Measurements from ENCODE around the gene STEAP2. TPM values are rescaled to one million over a fixed set of nuclear protein-coding genes. Genes with fewer than 3 reads are reported as not detected.
A peak's percentile ranks its signal among the peaks of the same experiment; 100 is the strongest.
"Not testable (repeated sequence)": the region's sequence is repeated elsewhere in the genome, so short reads cannot be mapped to it uniquely, and the experiment has no call there.

Gene STEAP2
- total RNA-seq, 1 donor from 2014 or later: 0.64 TPM

DNA sequence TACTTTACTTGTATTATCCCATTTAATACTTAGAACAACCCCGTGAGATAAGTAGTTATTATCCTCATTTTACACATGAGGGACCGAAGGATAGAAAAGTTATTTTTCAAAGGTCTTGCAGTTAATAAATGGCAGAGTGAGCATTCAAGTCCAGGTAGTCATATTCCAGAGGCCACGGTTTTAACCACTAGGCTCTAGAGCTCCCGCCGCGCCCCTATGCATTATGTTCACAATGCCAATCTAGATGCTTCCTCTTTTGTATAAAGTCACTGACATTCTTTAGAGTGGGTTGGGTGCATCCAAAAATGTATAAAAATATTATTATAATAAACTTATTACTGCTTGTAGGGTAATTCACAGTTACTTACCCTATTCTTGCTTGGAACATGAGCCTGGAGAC, 22.0 kb downstream of the STEAP2 start:
- no peak for DNase-seq (ENCODE audit: low read depth in 2 of 2)

DNA sequence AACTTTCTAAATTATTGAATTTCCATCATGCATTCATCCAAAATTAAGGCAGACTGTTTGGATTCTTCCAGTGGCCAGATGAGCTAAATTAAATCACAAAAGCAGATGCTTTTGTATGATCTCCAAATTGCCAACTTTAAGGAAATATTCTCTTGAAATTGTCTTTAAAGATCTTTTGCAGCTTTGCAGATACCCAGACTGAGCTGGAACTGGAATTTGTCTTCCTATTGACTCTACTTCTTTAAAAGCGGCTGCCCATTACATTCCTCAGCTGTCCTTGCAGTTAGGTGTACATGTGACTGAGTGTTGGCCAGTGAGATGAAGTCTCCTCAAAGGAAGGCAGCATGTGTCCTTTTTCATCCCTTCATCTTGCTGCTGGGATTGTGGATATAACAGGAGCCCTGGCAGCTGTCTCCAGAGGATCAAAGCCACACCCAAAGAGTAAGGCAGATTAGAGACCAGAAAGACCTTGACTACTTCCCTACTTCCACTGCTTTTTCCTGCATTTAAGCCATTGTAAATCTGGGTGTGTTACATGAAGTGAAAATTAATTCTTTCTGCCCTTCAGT, 25.3 kb downstream of the STEAP2 start:
- no peak for DNase-seq (ENCODE audit: low read depth in 2 of 2)

GRCh38 chr7:90238022-90238421, 26.5 kb downstream of the STEAP2 start:
- DNase-seq (ENCODE audit: low read depth in 2 of 2): no peak

DNA sequence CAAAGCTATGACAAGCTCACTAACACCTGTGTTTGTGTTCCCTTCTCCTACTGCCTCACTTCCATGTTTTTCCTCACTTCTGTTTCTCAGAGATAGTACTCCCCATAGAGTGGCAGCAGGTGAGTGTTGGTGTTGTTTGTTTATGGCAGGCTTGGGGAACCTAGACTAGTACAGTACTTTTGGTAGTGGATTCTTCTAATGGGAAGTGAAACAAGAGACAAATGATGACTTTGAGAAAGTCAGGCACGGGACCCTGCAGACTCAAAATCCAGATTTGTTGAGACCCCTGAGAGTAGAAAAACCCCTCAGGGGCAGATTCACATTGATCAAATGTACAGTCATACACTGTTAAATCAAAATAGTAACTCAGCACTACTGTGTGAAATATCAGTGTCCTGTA, 27.0 kb downstream of the STEAP2 start:
- no peak for DNase-seq (ENCODE audit: low read depth in 2 of 2)

DNA sequence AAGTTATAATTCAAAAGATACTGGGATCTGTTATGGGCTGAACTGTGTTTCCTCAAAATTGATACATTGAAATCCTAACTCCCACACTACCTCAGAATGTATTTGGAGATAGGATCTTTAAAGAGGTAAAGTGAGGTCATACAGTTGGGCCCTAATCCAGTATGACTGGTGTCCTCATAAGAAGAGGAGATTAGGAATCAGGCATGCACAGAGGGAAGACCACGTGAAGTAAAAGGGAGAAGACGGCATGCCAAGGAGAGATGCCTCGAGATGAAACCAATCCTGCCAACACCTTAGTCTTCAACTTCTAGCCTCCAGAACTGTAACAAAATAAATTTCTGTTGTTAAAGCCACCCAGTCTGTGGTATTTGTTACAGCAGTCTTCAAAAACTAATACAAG, 27.5 kb downstream of the STEAP2 start:
- DNase-seq (ENCODE audit: low read depth in 2 of 2): no peak

GRCh38 chr7:90239625-90240228, 28.2 kb downstream of the STEAP2 start:
- no peak for DNase-seq (ENCODE audit: low read depth in 2 of 2)

DNA sequence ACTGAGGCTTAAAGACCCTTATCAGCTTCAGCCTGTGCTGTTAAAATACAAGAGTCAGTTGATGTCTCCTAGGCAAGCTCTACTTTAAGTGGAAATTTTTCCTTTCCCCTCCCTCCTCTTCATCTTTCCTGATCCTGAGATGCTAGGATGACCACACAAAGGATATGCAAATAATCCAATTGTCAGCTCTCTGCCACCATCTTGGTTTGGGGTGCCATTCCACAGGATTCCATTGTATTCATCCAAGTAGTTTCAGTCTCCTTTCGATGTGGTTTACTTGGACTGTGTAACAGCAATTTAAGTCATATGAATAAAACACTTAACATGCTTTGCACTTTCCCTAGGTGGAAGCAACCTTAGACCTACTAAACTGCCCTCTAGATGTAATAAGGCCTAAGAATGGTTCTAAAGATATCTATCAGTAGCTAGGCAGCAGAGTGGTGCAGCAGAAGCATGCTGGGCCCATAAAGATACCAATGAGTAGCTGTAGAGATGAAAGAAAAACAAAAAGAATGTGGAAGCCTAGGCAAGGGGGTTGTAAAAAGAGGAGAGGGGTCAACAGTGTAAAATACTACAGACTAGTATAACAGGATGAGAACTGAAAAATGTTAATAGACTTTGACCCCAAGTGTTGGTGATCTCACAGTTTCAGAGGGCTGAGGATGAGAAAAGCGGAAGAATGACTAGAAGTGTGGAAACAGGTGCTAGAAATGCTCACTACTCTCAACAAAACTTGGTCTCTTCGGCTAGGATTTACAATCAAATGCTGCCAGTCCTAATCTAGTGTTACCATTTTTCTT, 31.0 kb downstream of the STEAP2 start:
- DNase-seq (ENCODE audit: low read depth in 2 of 2): no peak

GRCh38 chr7:90243556-90243955, 32.0 kb downstream of the STEAP2 start:
- DNase-seq (ENCODE audit: low read depth in 2 of 2): no peak

GRCh38 chr7:90244565-90244908, 33.0 kb downstream of the STEAP2 start:
- DNase-seq (ENCODE audit: low read depth in 2 of 2): no peak

- peak; percentile 75 to 86 for DNase-seq (ENCODE audit: low read depth in 2 of 2)
Observed at GRCh38 chr7:90244909-90245851, 33.6 kb downstream of the STEAP2 start, which contains the start of gene CFAP69. CFAP69 (plus strand) TSS chr7:90245174; CDS start chr7:90245425, 251 bp downstream.

- DNase-seq (ENCODE audit: low read depth in 2 of 2): no peak
Observed at GRCh38 chr7:90246171-90246570, 34.6 kb downstream of the STEAP2 start.

DNA sequence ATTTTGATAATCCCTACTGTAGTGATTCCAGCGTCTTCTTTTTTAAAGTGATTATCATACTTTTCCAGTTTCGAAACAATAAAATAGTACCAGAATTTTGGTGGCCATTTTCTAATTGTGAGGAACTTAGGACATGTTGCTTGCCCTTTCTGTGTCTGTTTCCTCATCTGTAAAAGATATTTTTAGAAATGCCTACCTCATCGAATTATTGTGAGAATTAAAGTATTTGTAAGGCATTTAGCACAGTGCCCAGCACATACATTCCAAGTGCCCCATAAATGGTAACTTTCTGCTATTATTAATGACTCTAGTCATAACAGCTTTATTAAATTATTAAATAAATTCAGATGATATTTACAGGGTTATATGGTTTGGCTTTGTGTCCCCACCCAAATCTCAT, 37.2 kb downstream of the STEAP2 start:
- no peak for DNase-seq (ENCODE audit: low read depth in 2 of 2)

- DNase-seq (ENCODE audit: low read depth in 2 of 2): peak in 1 of 2 donors; percentile 10
Observed at GRCh38 chr7:90250601-90251303, 39.2 kb downstream of the STEAP2 start.

- no peak for DNase-seq (ENCODE audit: low read depth in 2 of 2)
Observed at GRCh38 chr7:90251304-90251635, 39.7 kb downstream of the STEAP2 start.

- not testable (repeated sequence) for DNase-seq (ENCODE audit: low read depth in 2 of 2)
Observed at GRCh38 chr7:90256011-90256410, 44.5 kb downstream of the STEAP2 start.

DNA sequence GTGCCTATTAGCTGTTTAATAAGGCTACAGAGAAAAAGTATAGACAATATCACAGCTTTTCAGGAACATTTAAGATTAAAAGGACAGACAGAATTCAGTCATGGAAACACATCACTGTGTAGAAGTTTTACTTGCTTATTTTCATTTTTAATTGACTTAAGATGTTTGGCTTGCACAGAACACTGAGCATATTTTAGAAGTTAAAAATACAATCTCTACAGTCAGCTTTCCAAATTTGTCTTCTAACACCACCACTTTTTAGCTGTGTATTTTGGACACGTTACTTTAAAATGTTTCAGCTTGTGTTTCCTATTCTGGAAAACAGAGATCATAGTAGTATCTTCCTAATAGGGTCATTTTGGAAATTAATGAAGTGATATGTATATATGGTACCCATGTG, 45.2 kb downstream of the STEAP2 start:
- DNase-seq (ENCODE audit: low read depth in 2 of 2): no peak

DNA sequence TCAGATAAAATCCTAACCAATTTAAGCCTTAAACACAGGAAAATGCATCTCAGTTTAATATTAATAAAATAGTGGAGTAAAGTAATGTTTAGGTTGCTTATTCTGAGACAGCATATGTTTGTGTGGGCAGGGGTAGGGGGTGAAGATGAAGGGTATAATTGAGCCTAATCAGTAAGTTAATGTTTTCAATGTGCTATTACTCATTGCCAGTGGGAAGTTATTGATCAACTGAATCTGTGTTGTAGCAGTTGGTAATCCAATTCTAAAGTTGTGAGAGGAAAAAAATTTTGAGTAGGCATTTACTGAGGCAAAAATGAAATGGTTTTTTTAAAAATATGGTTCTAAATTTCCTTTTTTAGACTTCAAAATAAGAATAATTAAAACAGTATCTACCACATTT, 49.9 kb downstream of the STEAP2 start:
- no peak for DNase-seq (ENCODE audit: low read depth in 2 of 2)

GRCh38 chr7:90262438-90262837, 50.9 kb downstream of the STEAP2 start:
- peak; percentile 23 to 55 for DNase-seq (ENCODE audit: low read depth in 2 of 2)

DNA sequence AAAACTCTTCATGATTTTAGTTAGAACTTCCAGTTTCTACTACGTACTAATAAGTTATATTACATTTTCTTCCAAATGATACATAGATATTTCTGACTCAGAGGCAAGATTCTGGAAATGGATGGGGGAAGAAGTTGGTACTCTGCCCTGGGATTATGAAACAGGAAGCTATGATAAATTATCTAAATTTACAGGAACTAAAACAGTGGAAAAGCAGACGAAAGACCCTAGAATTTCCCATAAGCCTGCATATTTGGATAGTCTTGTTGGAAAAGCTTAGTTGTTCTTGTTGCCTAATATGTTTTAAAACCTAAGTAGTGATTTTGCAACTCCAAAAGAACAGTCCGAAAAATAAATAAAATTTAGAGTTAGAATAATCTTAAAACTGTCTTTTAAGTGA, 55.3 kb downstream of the STEAP2 start:
- peak in 1 of 2 donors; percentile 16 for DNase-seq (ENCODE audit: low read depth in 2 of 2)

GRCh38 chr7:90267263-90267858, 55.8 kb downstream of the STEAP2 start:
- no peak for DNase-seq (ENCODE audit: low read depth in 2 of 2)

GRCh38 chr7:90269163-90269562, 57.6 kb downstream of the STEAP2 start:
- DNase-seq (ENCODE audit: low read depth in 2 of 2): no peak
